Measurements from ENCODE around the gene JPH3.

JPH3 gene

GRCh38 chr16:87684106-87684677 is 81.9 kb downstream of the JPH3 start:
- DNase-seq, result no peak

- DNase-seq, result no peak
Observed at GRCh38 chr16:87684711-87685404, 82.5 kb downstream of the JPH3 start.

GRCh38 chr16:87685405-87685755 is 83.1 kb downstream of the JPH3 start:
- no peak for DNase-seq

- DNase-seq, result no peak
Observed at GRCh38 chr16:87685766-87686165, 83.5 kb downstream of the JPH3 start.

GRCh38 chr16:87686697-87687096 is 84.4 kb downstream of the JPH3 start:
- DNase-seq, result no peak

GRCh38 chr16:87687126-87687910 is 85.0 kb downstream of the JPH3 start:
- DNase-seq, result no peak

- no peak for DNase-seq
Observed at GRCh38 chr16:87687998-87688529, 85.8 kb downstream of the JPH3 start.

GRCh38 chr16:87688876-87689815 is 86.8 kb downstream of the JPH3 start:
- no peak for DNase-seq

- no peak for DNase-seq
Observed at GRCh38 chr16:87689956-87690465, 87.7 kb downstream of the JPH3 start.

GRCh38 chr16:87690911-87691685 is 88.8 kb downstream of the JPH3 start:
- DNase-seq, result no peak

- DNase-seq, result no peak
Observed at GRCh38 chr16:87691686-87692079, 89.4 kb downstream of the JPH3 start.

GRCh38 chr16:87692176-87692575 is 89.9 kb downstream of the JPH3 start:
- no peak for DNase-seq

GRCh38 chr16:87692756-87693155 is 90.4 kb downstream of the JPH3 start:
- DNase-seq, result no peak

- DNase-seq, result no peak
Observed at GRCh38 chr16:87693827-87694226, 91.5 kb downstream of the JPH3 start.

GRCh38 chr16:87694441-87695125 is 92.3 kb downstream of the JPH3 start:
- DNase-seq, result no peak

GRCh38 chr16:87695534-87695933 is 93.2 kb downstream of the JPH3 start:
- DNase-seq, result no peak

GRCh38 chr16:87696726-87697125 is 94.4 kb downstream of the JPH3 start:
- no peak for DNase-seq

GRCh38 chr16:87697256-87697655 is 94.9 kb downstream of the JPH3 start:
- DNase-seq, result no peak

GRCh38 chr16:87697792-87698191 is 95.5 kb downstream of the JPH3 start:
- DNase-seq, result no peak

GRCh38 chr16:87698241-87698640 is 95.9 kb downstream of the JPH3 start:
- DNase-seq, result no peak

- no peak for DNase-seq
Observed at GRCh38 chr16:87698676-87699199, 96.4 kb downstream of the JPH3 start.

All from activated CD4-positive, alpha-beta T cell treated with anti-CD3 and anti-CD28 coated beads for 48 hours (primary cell).